Thymus (tissue), 11 donors: ENCODE data around the gene ASAP3. TPM values are rescaled to one million over a fixed set of nuclear protein-coding genes. Genes with fewer than 3 reads are reported as not detected.

ENCODE experiments used
- DNase-seq, 9 donors: peaks; one replicate each; pipeline ENCODE4 v3.0.0-alpha.2; 2013; ENCODE audit warnings: low spot score in 9 of 9, low read depth in 6 of 9, missing footprints in 1 of 9
- H3K27ac ChIP-seq, 2 donors: one replicate each; pipeline ENCODE4 v1.5.1; 2013; ENCODE audit warnings: control low read depth in 1 of 2, low read depth in 1 of 2, low read length in 1 of 2, mild to moderate bottlenecking in 1 of 2, moderate library complexity in 1 of 2
- H3K27me3 ChIP-seq, 2 donors: one replicate each; pipeline ENCODE4 v1.5.1; 2013; ENCODE audit warnings: low read length in 1 of 2; ENCODE audit not compliant: control insufficient read depth in 2 of 2, insufficient read depth in 1 of 2
- H3K36me3 ChIP-seq, 2 donors: one replicate each; pipeline ENCODE4 v1.5.1; 2013; ENCODE audit warnings: low read length in 1 of 2, mild to moderate bottlenecking in 1 of 2, moderate library complexity in 1 of 2; ENCODE audit not compliant: control insufficient read depth in 2 of 2, insufficient read depth in 2 of 2
- H3K4me1 ChIP-seq, 2 donors: one replicate each; pipeline ENCODE4 v1.5.1; 2013; ENCODE audit warnings: low read length in 2 of 2; ENCODE audit not compliant: control insufficient read depth in 2 of 2, insufficient read depth in 2 of 2
- H3K4me3 ChIP-seq, 2 donors: one replicate each; pipeline ENCODE4 v1.5.1; 2013; ENCODE audit warnings: low read length in 2 of 2, control low read depth in 1 of 2, mild to moderate bottlenecking in 1 of 2
- H3K9me3 ChIP-seq, 2 donors: one replicate each; pipeline ENCODE4 v1.5.1; 2013; ENCODE audit warnings: low read length in 1 of 2, mild to moderate bottlenecking in 1 of 2; ENCODE audit not compliant: control insufficient read depth in 2 of 2, insufficient read depth in 1 of 2
- WGBS: extraction: QIAGEN DNeasy Blood & Tissue Kit; methylation state at CpG from one replicate; pipeline ENCODE4 v1.1.7; 2013; 5-methylcytosine and 5-hydroxymethylcytosine counted together
- polyA plus RNA-seq: library from polyadenylated mRNA; stranded (reverse); fragments of 200-250 nt; gene quantifications from one replicate; pipeline ENCODE4 v1.2.3, GENCODE V29; 2013
- total RNA-seq: library from RNA; stranded (reverse); fragments of 120-200 nt; gene quantifications from one replicate; pipeline ENCODE4 v1.2.4, GENCODE V29; 2013
- donor health status: healthy.

ASAP3 gene
- total and polyA plus RNA-seq, 2 donors, result 4.1 to 10.4 TPM

GRCh38 chr1:23402286-23403037, 81.5 kb downstream of the ASAP3 start:
- H3K36me3 ChIP-seq, result no peaks in the 10 kb centered on the region
- no peak overlapping the region for H3K27ac ChIP-seq
- DNase-seq, result no peak
- H3K9me3 ChIP-seq, result no peaks in the 10 kb centered on the region
- H3K4me3 ChIP-seq, result no peak overlapping the region
- H3K4me1 ChIP-seq, result peaks cover 4 to 5% of the 10 kb centered on the region in 2 donors
- peaks cover 0 to 3% of the 10 kb centered on the region in 2 donors for H3K27me3 ChIP-seq
- WGBS, result 87% methylated on average over 11 of the region's 11 CpGs

DNA sequence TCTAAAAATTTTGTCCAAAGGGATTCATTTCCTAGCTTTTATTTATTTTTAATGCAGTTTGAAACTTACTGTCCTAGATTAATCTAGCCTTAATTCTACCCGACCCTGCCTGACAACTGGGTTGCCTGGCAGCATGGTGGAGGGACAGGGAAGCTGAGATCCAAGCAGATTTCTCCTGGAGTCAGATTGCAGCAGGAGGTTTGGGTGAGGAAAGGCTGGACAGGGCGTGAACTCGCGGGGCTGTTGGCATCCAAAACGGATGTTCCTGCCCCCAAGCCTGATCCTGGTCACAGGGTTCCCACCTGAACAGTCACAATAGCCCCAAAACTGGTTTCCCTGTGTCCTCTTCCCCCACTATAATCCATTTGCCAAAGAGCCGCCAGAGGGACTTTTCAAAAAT, 82.7 kb downstream of the ASAP3 start:
- H3K4me1 ChIP-seq, result peaks cover 4 to 5% of the 10 kb centered on the region in 2 donors
- no peaks in the 10 kb centered on the region for H3K9me3 ChIP-seq
- no peak for DNase-seq
- no peak overlapping the region for H3K4me3 ChIP-seq
- WGBS, result 98% methylated on average over 6 of the region's 6 CpGs
- H3K27ac ChIP-seq, result no peak overlapping the region
- H3K27me3 ChIP-seq, result peaks cover 0 to 6% of the 10 kb centered on the region in 2 donors
- H3K36me3 ChIP-seq, result no peaks in the 10 kb centered on the region

- DNase-seq, result no peak
- 97% methylated on average over 5 of the region's 5 CpGs for WGBS
- H3K36me3 ChIP-seq, result no peaks in the 10 kb centered on the region
- peaks cover 4 to 5% of the 10 kb centered on the region in 2 donors for H3K4me1 ChIP-seq
- no peak overlapping the region for H3K27ac ChIP-seq
- H3K9me3 ChIP-seq, result no peaks in the 10 kb centered on the region
- no peak overlapping the region for H3K4me3 ChIP-seq
- H3K27me3 ChIP-seq, result peaks cover 0 to 6% of the 10 kb centered on the region in 2 donors
These were observed 83.5 kb downstream of the ASAP3 start for GRCh38 chr1:23400324-23401114.

GRCh38 chr1:23399229-23399628, 84.8 kb downstream of the ASAP3 start:
- WGBS, result 92% methylated on average over 1 of the region's 1 CpG
- no peak overlapping the region for H3K4me3 ChIP-seq
- H3K4me1 ChIP-seq, result peaks cover 3 to 5% of the 10 kb centered on the region in 2 donors
- peaks cover 0 to 6% of the 10 kb centered on the region in 2 donors for H3K27me3 ChIP-seq
- H3K27ac ChIP-seq, result no peak overlapping the region
- H3K36me3 ChIP-seq, result no peaks in the 10 kb centered on the region
- no peak for DNase-seq
- no peaks in the 10 kb centered on the region for H3K9me3 ChIP-seq

GRCh38 chr1:23397908-23398307, 86.1 kb downstream of the ASAP3 start:
- Histone ChIP-seq H3K36me3 (no peaks in the 10 kb centered on the region), H3K9me3 (no peaks in the 10 kb centered on the region), H3K27me3 (peaks cover 0 to 5% of the 10 kb centered on the region in 2 donors), H3K27ac (no peak overlapping the region), H3K4me3 (no peak overlapping the region), H3K4me1 (no peaks in the 10 kb centered on the region)
- WGBS, result 98% methylated on average over 7 of the region's 7 CpGs
- no peak for DNase-seq

DNA sequence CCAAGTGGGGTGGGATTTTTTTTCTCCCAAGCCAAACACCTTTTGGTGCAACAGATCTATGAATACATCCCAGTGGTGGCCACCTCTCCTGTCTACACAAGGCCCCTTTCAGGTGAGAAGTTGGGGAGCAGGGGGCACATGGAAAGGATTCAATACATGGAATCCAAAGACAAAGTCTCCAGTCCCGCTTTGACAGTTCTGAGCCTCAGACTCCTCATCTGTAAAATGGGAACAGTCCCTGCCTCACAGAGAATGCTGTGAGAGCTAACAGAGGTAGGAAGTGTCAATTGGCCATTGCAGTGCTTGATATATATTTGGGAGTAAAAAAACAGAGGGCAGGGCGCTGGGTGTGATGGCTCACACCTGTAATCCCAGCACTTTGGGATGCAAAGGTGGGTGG, 87.6 kb downstream of the ASAP3 start:
- Histone ChIP-seq H3K36me3 (no peaks in the 10 kb centered on the region), H3K4me3 (no peak overlapping the region), H3K4me1 (no peaks in the 10 kb centered on the region), H3K27ac (no peak overlapping the region), H3K9me3 (no peaks in the 10 kb centered on the region), H3K27me3 (peaks cover 0 to 5% of the 10 kb centered on the region in 2 donors)
- no peak for DNase-seq
- WGBS, result 95% methylated on average over 2 of the region's 2 CpGs

DNA sequence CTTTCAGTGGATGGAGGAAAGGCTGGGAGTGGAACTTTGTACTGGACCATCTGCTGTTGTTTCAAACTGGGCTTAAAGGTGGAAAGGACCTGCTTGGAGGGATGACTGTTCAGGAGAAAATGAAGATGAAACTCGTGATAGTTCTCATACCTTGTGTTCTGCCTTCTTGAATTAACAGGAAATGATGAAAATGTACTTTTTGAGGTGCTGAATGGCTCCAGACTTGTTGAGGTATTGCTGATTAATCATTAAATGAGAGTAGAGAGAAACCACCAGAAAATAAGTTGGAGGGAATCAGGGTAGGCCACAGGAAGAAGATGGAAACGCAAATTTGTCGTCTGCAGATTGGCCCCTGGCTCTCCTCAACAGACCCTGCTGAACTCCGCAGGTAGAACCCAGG, 88.1 kb downstream of the ASAP3 start:
- Histone ChIP-seq H3K9me3 (no peaks in the 10 kb centered on the region), H3K4me1 (no peaks in the 10 kb centered on the region), H3K27me3 (peaks cover 0 to 5% of the 10 kb centered on the region in 2 donors), H3K4me3 (no peak overlapping the region), H3K27ac (no peak overlapping the region), H3K36me3 (no peaks in the 10 kb centered on the region)
- 75% methylated on average over 4 of the region's 4 CpGs for WGBS
- DNase-seq, result no peak

DNA sequence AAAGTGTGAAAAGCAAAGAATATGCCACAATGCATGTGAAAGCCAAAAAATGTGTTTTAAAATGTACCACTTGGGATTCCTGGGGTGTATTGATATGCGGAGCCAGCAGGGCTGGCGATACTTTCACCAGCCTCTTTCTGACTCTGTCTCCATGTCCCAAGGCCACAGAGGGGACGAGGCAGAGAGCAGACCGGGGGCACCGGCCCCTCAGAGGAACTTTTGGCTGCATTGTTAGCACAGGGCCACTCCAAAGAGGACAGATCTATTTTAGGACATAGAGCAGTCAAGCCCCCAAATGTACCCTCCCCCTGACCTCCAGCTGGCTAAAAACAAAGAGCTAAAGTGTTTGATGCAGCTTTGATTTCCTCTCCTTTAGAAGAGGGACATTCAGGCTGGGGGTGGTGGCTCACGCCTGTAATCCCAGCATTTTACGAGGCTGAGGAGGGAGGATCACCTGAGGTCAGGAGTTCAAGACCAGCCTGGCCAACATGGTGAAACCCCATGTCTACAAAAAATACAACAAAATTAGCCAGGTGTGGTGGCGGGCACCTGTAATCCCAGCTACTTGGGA, 88.7 kb downstream of the ASAP3 start:
- Histone ChIP-seq H3K9me3 (no peaks in the 10 kb centered on the region), H3K27me3 (peaks cover 0 to 5% of the 10 kb centered on the region in 2 donors), H3K4me3 (no peak overlapping the region), H3K27ac (peak overlapping the region in 1 of 2 donors; percentile 49), H3K36me3 (no peaks in the 10 kb centered on the region), H3K4me1 (no peaks in the 10 kb centered on the region)
- DNase-seq, result no peak
- 85% methylated on average over 8 of the region's 8 CpGs for WGBS

- no peak for DNase-seq
- Histone ChIP-seq H3K9me3 (no peaks in the 10 kb centered on the region), H3K27me3 (peaks cover 0 to 5% of the 10 kb centered on the region in 2 donors), H3K4me1 (no peaks in the 10 kb centered on the region), H3K36me3 (no peaks in the 10 kb centered on the region), H3K4me3 (no peak overlapping the region), H3K27ac (peak overlapping the region in 1 of 2 donors; percentile 28)
- 84% methylated on average over 7 of the region's 7 CpGs for WGBS
These were observed 89.3 kb downstream of the ASAP3 start for GRCh38 chr1:23394684-23395083.
